ENCODE results near the gene ERCC2. TPM values are rescaled to one million over a fixed set of nuclear protein-coding genes. Genes with fewer than 3 reads are reported as not detected.
A peak's percentile ranks its signal among the peaks of the same experiment; 100 is the strongest.

The ERCC2 gene
- total RNA-seq, 1 donor from 2014 or later: 31.0 TPM

DNA sequence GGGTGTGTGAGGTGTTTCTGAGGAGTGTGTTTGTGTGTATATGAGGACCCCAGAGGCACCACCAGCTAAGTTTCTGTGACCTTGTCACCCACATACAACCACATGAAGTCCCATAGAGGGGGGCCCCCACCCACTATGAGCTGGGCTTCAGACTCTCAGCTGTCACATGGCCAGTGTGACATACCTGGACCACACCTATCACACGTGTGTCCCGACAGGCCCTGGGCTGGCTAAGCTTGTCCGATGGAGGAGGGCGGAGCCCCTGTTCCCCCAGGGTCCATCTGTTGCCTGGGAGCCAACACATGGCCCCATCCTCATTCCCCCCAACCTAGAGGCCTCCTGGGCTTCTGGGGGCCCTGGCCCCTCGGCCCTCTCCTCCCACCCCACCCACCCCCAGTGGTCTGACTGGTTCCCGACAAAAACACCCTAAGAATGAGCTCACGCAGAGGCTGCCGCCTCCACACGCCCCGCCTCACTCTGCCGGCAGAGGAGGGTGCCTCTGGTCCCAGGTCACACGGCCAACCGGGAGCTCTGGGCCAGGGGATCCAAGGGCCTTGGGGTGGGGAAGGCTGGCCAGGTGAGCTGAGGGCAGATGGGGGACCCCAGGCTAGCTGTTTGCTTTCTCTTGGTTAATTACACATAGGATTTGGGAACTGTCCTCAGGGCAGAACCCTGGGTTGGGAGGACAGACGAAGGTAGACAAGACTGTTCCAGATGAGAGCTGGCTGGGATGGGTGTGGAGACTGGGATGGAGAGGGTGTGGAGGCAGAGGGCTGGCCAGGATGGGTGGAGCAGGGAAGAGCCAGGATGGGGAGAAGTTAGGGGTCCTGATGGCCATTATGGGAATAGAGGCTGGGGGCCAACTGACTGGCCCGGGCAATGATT is 25.5 kb downstream of the ERCC2 start:
- peaks cover 4% of the 10 kb centered on the region for H3F3A ChIP-seq (ENCODE audit: low read depth)
- H3K27me3 ChIP-seq: peaks cover 53% of the 10 kb centered on the region
- H3K27ac ChIP-seq: no peak overlapping the region
- no peaks in the 10 kb centered on the region for H3K79me2 ChIP-seq (ENCODE audit: low read depth)
- H3K36me3 ChIP-seq: no peaks in the 10 kb centered on the region
- no peak overlapping the region for H3K9ac ChIP-seq
- no peaks in the 10 kb centered on the region for H3K4me1 ChIP-seq
- no peak for DNase-seq (ENCODE audit: low spot score)
- H3K27me3 Mint-ChIP-seq (ENCODE audit: insufficient read depth, low read depth): peaks cover 12% of the 10 kb centered on the region
- no peaks in the 10 kb centered on the region for H3K9me3 ChIP-seq (ENCODE audit: low read depth)
- H2AFZ ChIP-seq (replicated peaks): no peak overlapping the region
- no peak overlapping the region for H3K4me3 ChIP-seq
- H3K4me2 ChIP-seq: no peak overlapping the region
- H3K27ac Mint-ChIP-seq: no peak overlapping the region
- H3K36me3 Mint-ChIP-seq: peaks cover 4% of the 10 kb centered on the region
- H4K20me1 ChIP-seq (ENCODE audit: low read depth): peaks cover 11% of the 10 kb centered on the region
- no peak overlapping the region for H3K4me3 Mint-ChIP-seq
- H3K4me1 Mint-ChIP-seq: peaks cover 7% of the 10 kb centered on the region
- no peak for TF ChIP-seq EZH2 (IDR thresholded peaks at IDR 0.05)
- TF ChIP-seq CTCF (IDR thresholded peaks at IDR 0.05): no peak
- no peak for TF ChIP-seq EZH2phosphoT487 (IDR thresholded peaks at IDR 0.05)
- H3K9me3 Mint-ChIP-seq: no peaks in the 10 kb centered on the region

- Histone ChIP-seq H3K27ac (no peak overlapping the region), H3F3A (ENCODE audit: low read depth) (peaks cover 4% of the 10 kb centered on the region), H3K4me3 (no peak overlapping the region), H4K20me1 (ENCODE audit: low read depth) (peaks cover 9% of the 10 kb centered on the region), H2AFZ (replicated peaks) (no peak overlapping the region), H3K27me3 (peaks cover 65% of the 10 kb centered on the region), H3K9me3 (ENCODE audit: low read depth) (no peaks in the 10 kb centered on the region), H3K36me3 (no peaks in the 10 kb centered on the region), H3K79me2 (ENCODE audit: low read depth) (no peaks in the 10 kb centered on the region), H3K9ac (no peak overlapping the region), H3K4me1 (no peaks in the 10 kb centered on the region), H3K4me2 (no peak overlapping the region)
- no peak overlapping the region for H3K27ac Mint-ChIP-seq
- H3K4me3 Mint-ChIP-seq: no peak overlapping the region
- peaks cover 18% of the 10 kb centered on the region for H3K27me3 Mint-ChIP-seq (ENCODE audit: insufficient read depth, low read depth)
- no peak for TF ChIP-seq CTCF (IDR thresholded peaks at IDR 0.05)
- TF ChIP-seq EZH2 (IDR thresholded peaks at IDR 0.05): no peak
- no peak for TF ChIP-seq EZH2phosphoT487 (IDR thresholded peaks at IDR 0.05)
- H3K36me3 Mint-ChIP-seq: no peaks in the 10 kb centered on the region
- H3K4me1 Mint-ChIP-seq: peaks cover 6% of the 10 kb centered on the region
- no peak for DNase-seq (ENCODE audit: low spot score)
- H3K9me3 Mint-ChIP-seq: no peaks in the 10 kb centered on the region
Observed at GRCh38 chr19:45342911-45343310, 27.5 kb downstream of the ERCC2 start.

DNA sequence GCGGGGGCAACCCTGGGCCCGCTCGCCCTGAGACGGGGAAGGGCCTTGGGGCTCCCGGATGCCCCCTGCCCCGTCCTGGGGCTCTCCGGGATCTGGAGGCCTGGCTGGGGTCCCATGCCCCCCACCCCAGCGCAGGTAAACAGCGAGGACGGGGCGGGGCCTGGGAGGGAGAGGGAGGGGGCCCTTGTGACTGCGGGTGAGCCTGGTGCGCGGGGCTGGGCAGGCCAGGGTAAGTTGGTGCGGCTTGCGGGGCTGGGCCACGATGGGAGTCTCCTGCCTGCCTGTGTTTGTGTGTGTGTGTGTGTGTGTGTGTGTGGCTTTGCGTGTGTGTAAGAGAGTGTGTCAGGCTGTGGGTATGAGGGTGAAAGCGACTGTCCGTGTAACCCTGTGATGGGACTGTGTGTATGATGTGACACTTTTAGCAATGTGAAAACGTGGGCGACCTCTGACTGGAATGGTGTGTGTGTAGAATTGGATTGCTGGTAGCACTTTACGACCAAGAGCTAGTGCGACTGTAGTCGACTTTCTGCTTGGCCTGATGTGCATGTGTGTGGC is 29.4 kb downstream of the ERCC2 start:
- Histone ChIP-seq H3K27me3 (peaks cover 54% of the 10 kb centered on the region), H3F3A (ENCODE audit: low read depth) (peaks cover 9% of the 10 kb centered on the region), H3K36me3 (no peaks in the 10 kb centered on the region), H2AFZ (replicated peaks) (no peak overlapping the region), H3K4me3 (peak overlapping the region; percentile 47), H3K4me2 (peak overlapping the region; percentile 81), H3K9ac (no peak overlapping the region), H3K9me3 (ENCODE audit: low read depth) (no peaks in the 10 kb centered on the region), H4K20me1 (ENCODE audit: low read depth) (peaks cover 9% of the 10 kb centered on the region), H3K27ac (no peak overlapping the region), H3K79me2 (ENCODE audit: low read depth) (no peaks in the 10 kb centered on the region), H3K4me1 (no peaks in the 10 kb centered on the region)
- Mint-ChIP-seq H3K36me3 (no peaks in the 10 kb centered on the region), H3K4me1 (peaks cover 6% of the 10 kb centered on the region), H3K27me3 (ENCODE audit: insufficient read depth, low read depth) (peaks cover 16% of the 10 kb centered on the region), H3K4me3 (no peak overlapping the region), H3K9me3 (no peaks in the 10 kb centered on the region), H3K27ac (no peak overlapping the region)
- peak; percentile 31 for TF ChIP-seq EZH2 (IDR thresholded peaks at IDR 0.05)
- TF ChIP-seq CTCF (IDR thresholded peaks at IDR 0.05): no peak
- TF ChIP-seq EZH2phosphoT487 (IDR thresholded peaks at IDR 0.05): peak; percentile 30
- DNase-seq (ENCODE audit: low spot score): peak; percentile 18
